Caco-2 (cell line): ENCODE measurements around the gene COX5B. TPM values are rescaled to one million over a fixed set of nuclear protein-coding genes. Genes with fewer than 3 reads are reported as not detected.
"Not testable (repeated sequence)": the region's sequence is repeated elsewhere in the genome, so short reads cannot be mapped to it uniquely, and the experiment has no call there.

ENCODE experiments used
- Bru-seq: library from RNA; stranded (reverse); fragments of 400-500 nt; gene quantifications from one replicate; lab custom pipeline; 2021; lab: Mats Ljungman, UMichigan
- BruChase-seq, 2 experiments: library from RNA; stranded (reverse); fragments of 400-500 nt; gene quantifications; one replicate each; lab custom pipeline; 2021; lab: Mats Ljungman, UMichigan
- BruUV-seq: library from RNA; stranded (reverse); fragments of 400-500 nt; replicated peaks from 2 replicates; lab custom pipeline; 2021; lab: Mats Ljungman, UMichigan
- CTCF ChIA-PET: fragments of 300-600 bp; sonication (Branson Sonifier 250); formaldehyde crosslinking; loops from one replicate; lab custom pipeline; 2022; ENCODE audit warnings: antibody characterized with exemption; lab: Charles Lee
- POLR2A ChIA-PET: fragments of 300-600 bp; sonication (Branson Sonifier 250); formaldehyde crosslinking; loops from one replicate; lab custom pipeline; 2022; ENCODE audit warnings: antibody characterized with exemption; lab: Charles Lee
- DNase-seq, 2 experiments: peaks; one replicate each; pipeline versions ENCODE4 v3.0.0 to v3.0.0-alpha.2; 2020 to 2022
- H3K27me3 ChIP-seq: replicated peaks from 2 replicates; pipeline ENCODE4 v1.6.0; 2011; ENCODE audit warnings: low read length; ENCODE audit not compliant: control insufficient read depth, insufficient read depth
- H3K36me3 ChIP-seq: 2 replicates; pipeline ENCODE4 v1.5.1; 2011; ENCODE audit warnings: low read length; ENCODE audit not compliant: control insufficient read depth, insufficient read depth
- H3K4me1 ChIP-seq: fragments of 250-450 bp; sonication (Bioruptor Pico); 2 replicates; pipeline ENCODE4 v1.5.1; 2020; ENCODE audit warnings: mild to moderate bottlenecking
- H3K4me3 ChIP-seq: 2 replicates; pipeline ENCODE4 v1.5.1; 2011; ENCODE audit warnings: low read depth, mild to moderate bottlenecking, control low read depth, low read length
- H3K9me3 ChIP-seq: fragments of 250-450 bp; sonication (Bioruptor Pico); 2 replicates; pipeline ENCODE4 v1.5.1; 2020; ENCODE audit warnings: mild to moderate bottlenecking, moderate library complexity
- H3K27ac Mint-ChIP-seq: one replicate; pipeline ENCODE4 v1.8.0; 2022; ENCODE audit warnings: mixed read lengths; ENCODE audit not compliant: unreplicated experiment
- H3K27me3 Mint-ChIP-seq: one replicate; pipeline ENCODE4 v1.8.0; 2022; ENCODE audit warnings: mixed read lengths; ENCODE audit not compliant: insufficient read depth, unreplicated experiment
- H3K36me3 Mint-ChIP-seq: one replicate; pipeline ENCODE4 v1.8.0; 2022; ENCODE audit warnings: mild to moderate bottlenecking, mixed read lengths; ENCODE audit not compliant: insufficient read depth, unreplicated experiment
- H3K4me1 Mint-ChIP-seq: one replicate; pipeline ENCODE4 v1.8.0; 2022; ENCODE audit warnings: low read depth, mixed read lengths; ENCODE audit not compliant: unreplicated experiment
- H3K4me3 Mint-ChIP-seq: one replicate; pipeline ENCODE4 v1.8.0; 2022; ENCODE audit warnings: mild to moderate bottlenecking, moderate library complexity, mixed read lengths; ENCODE audit not compliant: unreplicated experiment
- H3K9me3 Mint-ChIP-seq: one replicate; pipeline ENCODE4 v1.8.0; 2022; ENCODE audit warnings: mixed read lengths; ENCODE audit not compliant: unreplicated experiment
- intact Hi-C: fragments of 100-400 bp; cut with micrococcal nuclease; formaldehyde crosslinking; loops from one replicate; pipeline ENCODE4 v1.10.0; 2022; ENCODE audit not compliant: unreplicated experiment
- long read RNA-seq: library from polyadenylated mRNA; stranded (forward); transcript quantifications from one replicate; pipeline ENCODE4 v2.0.0, GENCODE V29; 2022
- total RNA-seq: library from RNA; stranded (reverse); gene quantifications from 2 replicates; pipeline ENCODE4 v1.2.3, GENCODE V29; 2022
- TF ChIP-seq, protein P1 (sequence below), 2 experiments: fragments of 200-600 bp in 1 of 2; IDR thresholded peaks; 1 replicate in 1 of 2; 2 replicates in 1 of 2; pipeline versions ENCODE4 v1.5.1 to v1.8.0; 2011 to 2022; ENCODE audit warnings: antibody characterized with exemption in 1 of 2, control low read depth in 1 of 2, inconsistent platforms in 1 of 2, low read depth in 1 of 2, low read length in 1 of 2, mild to moderate bottlenecking in 1 of 2, moderate library complexity in 1 of 2; ENCODE audit not compliant: insufficient read depth in 1 of 2, severe bottlenecking in 1 of 2, unreplicated experiment in 1 of 2

COX5B gene, protein sequence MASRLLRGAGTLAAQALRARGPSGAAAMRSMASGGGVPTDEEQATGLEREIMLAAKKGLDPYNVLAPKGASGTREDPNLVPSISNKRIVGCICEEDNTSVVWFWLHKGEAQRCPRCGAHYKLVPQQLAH
- total RNA-seq, result 313 TPM in 2 replicates
- percentile 93 among the genes with signal in this experiment for Bru-seq, nascent RNA
- BruChase-seq, experiment 1, labeled RNA remaining after a 2-hour chase, result percentile 84 among the genes with signal in this experiment
- percentile 91 among the genes with signal in this experiment for BruChase-seq, experiment 2, labeled RNA remaining after a 6-hour chase
- long read RNA-seq, transcript COX5B-201 (4 exons, 712 nt), result major isoform, 359 of 375 reads
- long read RNA-seq, partial matches to known transcripts, result 8 of 375 reads
- long read RNA-seq, other reads (novel, unspliced or antisense), result 6 of 375 reads

DNA sequence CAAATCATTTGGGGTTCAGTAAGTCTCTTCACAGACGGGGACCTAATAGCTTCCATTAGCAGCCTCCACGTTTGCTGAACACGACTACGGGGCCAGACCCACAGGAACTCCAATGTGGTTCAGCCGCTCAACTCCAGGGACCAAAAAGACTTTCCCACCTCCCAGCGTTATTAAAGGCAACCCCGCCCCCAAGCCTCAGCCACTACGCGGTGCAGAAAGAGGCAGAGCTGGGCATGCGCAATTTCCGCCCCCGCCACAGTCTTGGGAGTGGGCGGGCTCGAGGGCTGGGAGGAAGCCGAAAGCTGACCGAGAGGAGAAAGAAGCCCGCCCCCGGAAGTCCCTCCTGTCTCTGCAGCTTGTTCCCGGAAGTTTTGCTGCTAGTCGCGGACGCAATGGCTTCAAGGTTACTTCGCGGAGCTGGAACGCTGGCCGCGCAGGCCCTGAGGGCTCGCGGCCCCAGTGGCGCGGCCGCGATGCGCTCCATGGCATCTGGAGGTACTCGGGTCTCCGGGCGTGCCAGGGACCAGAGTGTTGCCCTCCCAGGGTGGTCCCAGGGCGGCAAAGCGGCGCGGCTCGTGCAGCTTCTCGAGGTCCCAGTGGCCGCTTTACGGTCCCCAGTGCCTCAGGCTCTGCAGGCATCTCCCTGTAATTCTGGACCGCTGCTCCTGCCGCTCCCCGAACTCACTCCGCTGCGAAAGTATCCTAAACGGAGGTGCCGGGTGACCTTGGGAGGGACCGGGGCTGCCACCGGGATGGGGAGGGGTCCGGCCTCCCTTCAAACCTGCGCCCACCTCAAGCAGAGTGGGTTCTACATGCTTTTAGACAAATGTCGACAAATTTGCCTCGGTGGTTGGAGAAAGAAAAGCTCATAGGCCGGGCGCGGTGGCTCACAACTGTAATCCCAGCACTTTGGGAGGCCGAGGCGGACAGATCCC is at the start of gene COX5B:
COX5B (plus strand) TSS at position 368 of the 935 bp plus-strand sequence; CDS start at position 393, 25 bp downstream.
- peak; percentile 98 to 99 for DNase-seq
- CTCF ChIA-PET, result interaction anchor here (1.0 to 2.1 kb wide), 5 partner anchors 17 to 55 kb away, joined by 5 to 14 read pairs (median 7); partner anchors contain the start of gene ACTR1B
- H3K27me3 ChIP-seq, result no peaks in the 10 kb centered on the region

DNA sequence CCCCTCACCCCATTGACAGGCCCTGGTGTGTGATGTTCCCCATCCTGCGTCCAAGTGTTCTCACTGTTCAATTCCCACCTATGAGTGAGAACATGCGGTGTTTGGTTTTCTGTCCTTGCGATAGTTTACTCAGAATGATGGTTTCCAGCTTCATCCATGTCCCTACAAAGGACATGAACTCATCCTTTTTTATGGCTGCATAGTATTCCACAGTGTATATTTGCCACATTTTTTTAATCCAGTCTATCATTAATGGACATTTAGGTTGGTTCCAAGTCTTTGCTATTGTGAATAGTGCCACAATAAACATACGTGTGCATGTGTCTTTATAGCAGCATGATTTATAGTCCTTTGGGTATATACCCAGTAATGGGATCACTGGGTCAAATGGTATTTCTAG is 49.7 kb upstream of the COX5B start:
- intact Hi-C loops, CTCF ChIA-PET, H3K36me3 Mint-ChIP-seq, H3K4me1 Mint-ChIP-seq, H3K9me3 Mint-ChIP-seq, H3K36me3 ChIP-seq, H3K27me3 ChIP-seq, H3K4me1 ChIP-seq, DNase-seq, H3K4me3 Mint-ChIP-seq, POLR2A ChIA-PET, H3K27ac Mint-ChIP-seq, BruUV-seq, H3K4me3 ChIP-seq, H3K9me3 ChIP-seq: not testable (repeated sequence)
- H3K27me3 Mint-ChIP-seq, result peaks cover 19% of the 10 kb centered on the region

More for the DNA sequence above, at the start of gene COX5B:
- peak within 1 kb of the TSS; percentile 88 for H3K4me3 ChIP-seq
- peaks cover 45% of the 10 kb centered on the region for H3K36me3 Mint-ChIP-seq
- no TSS peak for BruUV-seq
- intact Hi-C loops, result loop anchor here (1.0 to 5.0 kb wide), 2 partner anchors 18 to 54 kb away; partner anchors contain the start of gene ACTR1B
- H3K9me3 Mint-ChIP-seq, result no peaks in the 10 kb centered on the region
- TF ChIP-seq, protein P1, sequence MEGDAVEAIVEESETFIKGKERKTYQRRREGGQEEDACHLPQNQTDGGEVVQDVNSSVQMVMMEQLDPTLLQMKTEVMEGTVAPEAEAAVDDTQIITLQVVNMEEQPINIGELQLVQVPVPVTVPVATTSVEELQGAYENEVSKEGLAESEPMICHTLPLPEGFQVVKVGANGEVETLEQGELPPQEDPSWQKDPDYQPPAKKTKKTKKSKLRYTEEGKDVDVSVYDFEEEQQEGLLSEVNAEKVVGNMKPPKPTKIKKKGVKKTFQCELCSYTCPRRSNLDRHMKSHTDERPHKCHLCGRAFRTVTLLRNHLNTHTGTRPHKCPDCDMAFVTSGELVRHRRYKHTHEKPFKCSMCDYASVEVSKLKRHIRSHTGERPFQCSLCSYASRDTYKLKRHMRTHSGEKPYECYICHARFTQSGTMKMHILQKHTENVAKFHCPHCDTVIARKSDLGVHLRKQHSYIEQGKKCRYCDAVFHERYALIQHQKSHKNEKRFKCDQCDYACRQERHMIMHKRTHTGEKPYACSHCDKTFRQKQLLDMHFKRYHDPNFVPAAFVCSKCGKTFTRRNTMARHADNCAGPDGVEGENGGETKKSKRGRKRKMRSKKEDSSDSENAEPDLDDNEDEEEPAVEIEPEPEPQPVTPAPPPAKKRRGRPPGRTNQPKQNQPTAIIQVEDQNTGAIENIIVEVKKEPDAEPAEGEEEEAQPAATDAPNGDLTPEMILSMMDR (IDR thresholded peaks at IDR 0.05; ENCODE audit: insufficient read depth in 1 of 2, low read depth in 1 of 2, low read length in 1 of 2, severe bottlenecking in 1 of 2, unreplicated experiment in 1 of 2), result no peak
- H3K9me3 ChIP-seq, result no peaks in the 10 kb centered on the region
- peak within 1 kb of the TSS; percentile 99 for H3K27ac Mint-ChIP-seq
- H3K36me3 ChIP-seq, result peaks cover 3% of the 10 kb centered on the region; the same call in 1 of the 2 replicates
- peaks cover 3% of the 10 kb centered on the region for H3K27me3 Mint-ChIP-seq
- peaks cover 6% of the 10 kb centered on the region for H3K4me1 Mint-ChIP-seq
- H3K4me3 Mint-ChIP-seq, result peak within 1 kb of the TSS; percentile 99
- POLR2A ChIA-PET, result interaction anchor here (0.5 to 2.2 kb wide), 9 partner anchors 10 to 1311 kb away, joined by 3 to 82 read pairs (median 3); partner anchors contain the start of genes ACTR1B and ANKRD36B
- no peaks in the 10 kb centered on the region for H3K4me1 ChIP-seq

DNA sequence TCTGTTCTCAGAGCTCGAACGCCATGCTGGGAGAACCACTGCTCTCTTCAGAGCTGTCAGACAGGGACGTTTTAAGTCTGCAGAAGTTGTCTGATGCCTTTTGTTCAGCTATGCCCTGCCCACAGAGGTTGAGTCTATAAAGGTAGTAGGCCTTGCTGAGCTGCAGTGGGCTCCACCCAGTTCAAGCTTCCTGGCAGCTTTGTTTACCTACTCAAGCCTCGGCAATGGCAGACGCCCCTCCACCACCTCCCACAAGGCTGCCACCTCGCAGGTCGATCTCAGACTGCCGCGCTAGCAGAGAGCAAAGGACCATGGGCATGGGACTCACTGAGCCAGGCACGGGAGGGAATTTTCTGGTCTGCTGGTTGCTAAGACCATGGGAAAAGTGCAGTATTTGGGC is 44.3 kb upstream of the COX5B start:
- H3K36me3 ChIP-seq, intact Hi-C loops, DNase-seq, H3K36me3 Mint-ChIP-seq, H3K4me1 ChIP-seq, H3K4me3 ChIP-seq, H3K4me3 Mint-ChIP-seq, POLR2A ChIA-PET, H3K27me3 ChIP-seq, H3K4me1 Mint-ChIP-seq, H3K9me3 Mint-ChIP-seq, H3K9me3 ChIP-seq, CTCF ChIA-PET, H3K27ac Mint-ChIP-seq, BruUV-seq: not testable (repeated sequence)
- H3K27me3 Mint-ChIP-seq, result peaks cover 20% of the 10 kb centered on the region

DNA sequence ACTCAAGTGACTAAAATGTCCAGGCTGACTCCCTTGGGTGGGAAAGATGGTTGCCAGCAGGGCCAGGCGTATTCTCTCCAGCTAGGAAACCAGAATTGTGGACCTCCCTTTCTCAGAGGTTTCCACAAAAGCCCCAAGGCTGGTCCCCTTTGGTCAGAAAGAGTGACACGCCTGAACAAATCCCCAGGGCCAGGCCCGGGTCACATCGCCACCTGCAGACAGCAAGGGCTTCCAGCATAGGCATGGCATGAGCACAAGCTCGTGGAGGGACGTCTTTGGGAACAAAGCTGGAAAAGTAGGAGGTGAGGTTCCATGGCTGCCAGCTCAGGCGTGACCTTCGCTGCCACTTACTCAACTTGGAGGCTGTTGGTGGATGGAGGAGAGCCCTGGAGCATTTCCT is 40.8 kb upstream of the COX5B start:
- not testable (repeated sequence) for H3K4me3 Mint-ChIP-seq, H3K4me1 Mint-ChIP-seq

DNA sequence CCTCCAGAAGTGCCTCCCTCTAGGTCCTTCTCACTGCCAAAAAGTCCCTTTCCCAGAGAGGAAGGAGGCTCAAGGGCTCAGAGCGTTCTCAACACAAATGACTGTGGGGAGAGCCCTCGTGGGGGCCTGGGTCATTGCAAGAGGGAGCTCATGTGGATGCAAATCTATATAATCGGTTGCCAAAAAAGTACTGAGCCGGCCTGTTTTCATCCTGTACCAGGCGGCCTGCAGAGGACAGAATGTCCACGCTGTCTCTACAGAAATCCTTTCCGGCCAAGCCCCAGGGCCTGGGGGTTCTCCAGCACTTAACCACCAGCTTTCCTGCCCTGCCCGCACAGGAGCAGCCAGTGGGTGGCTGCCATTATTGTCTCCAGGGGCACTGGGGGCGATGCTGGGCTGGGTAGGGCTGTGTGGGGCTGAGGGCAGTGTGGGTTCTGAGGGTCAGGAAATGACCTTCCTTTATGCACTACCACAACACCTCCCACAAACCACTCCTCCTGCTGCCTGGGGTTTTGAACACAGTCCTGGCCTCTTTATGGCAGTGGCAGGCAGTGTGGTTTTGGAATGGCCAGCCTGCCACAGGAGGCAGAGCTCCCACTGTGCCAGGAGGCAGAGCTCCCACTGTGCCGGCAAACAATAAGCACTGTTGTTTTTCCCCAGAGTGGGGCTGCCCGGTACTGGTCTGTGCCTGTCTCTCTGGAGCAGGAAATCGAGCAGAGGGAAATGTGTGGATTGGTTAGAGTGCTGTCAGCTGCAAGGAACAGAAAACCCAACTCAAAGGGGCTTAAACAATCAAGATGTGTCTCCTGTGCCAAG is 40.1 kb upstream of the COX5B start:
- H3K4me1 ChIP-seq, CTCF ChIA-PET, H3K9me3 ChIP-seq, H3K27me3 Mint-ChIP-seq, H3K27ac Mint-ChIP-seq, H3K4me3 ChIP-seq, POLR2A ChIA-PET, H3K36me3 ChIP-seq, H3K27me3 ChIP-seq, H3K9me3 Mint-ChIP-seq, H3K36me3 Mint-ChIP-seq, H3K4me3 Mint-ChIP-seq, BruUV-seq, H3K4me1 Mint-ChIP-seq, DNase-seq, intact Hi-C loops: not testable (repeated sequence)

More for the DNA sequence above, 40.8 kb upstream of the COX5B start:
- DNase-seq, intact Hi-C loops, H3K9me3 ChIP-seq, H3K4me3 ChIP-seq, POLR2A ChIA-PET, H3K9me3 Mint-ChIP-seq, H3K27me3 ChIP-seq, H3K36me3 Mint-ChIP-seq, CTCF ChIA-PET, BruUV-seq, H3K27ac Mint-ChIP-seq, H3K36me3 ChIP-seq, H3K4me1 ChIP-seq: not testable (repeated sequence)
- peaks cover 11% of the 10 kb centered on the region for H3K27me3 Mint-ChIP-seq
